Measurements from ENCODE around the gene SFSWAP.
"Not testable (repeated sequence)": the region's sequence is repeated elsewhere in the genome, so short reads cannot be mapped to it uniquely, and the experiment has no call there.

The SFSWAP gene

DNA sequence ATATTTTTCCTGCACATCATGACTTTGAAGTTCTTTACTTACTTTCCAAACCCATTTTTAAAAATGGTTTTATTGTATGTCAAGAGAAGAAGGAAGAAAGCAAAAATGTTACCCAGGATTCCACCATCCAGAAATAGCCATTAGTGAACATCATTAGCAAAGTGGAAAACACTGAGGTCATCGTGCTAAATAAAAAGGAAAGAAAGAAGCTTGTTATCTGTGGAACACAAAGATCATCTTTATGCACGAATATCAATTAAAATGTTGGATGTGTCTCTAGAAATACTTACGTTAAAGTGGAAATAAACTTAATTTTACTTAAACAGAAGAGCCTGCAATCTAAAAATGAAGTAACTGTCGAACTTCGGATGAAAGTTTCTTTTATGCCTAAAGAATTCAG, 27.3 kb downstream of the SFSWAP start:
- TF ChIP-seq CTCF (IDR thresholded peaks at IDR 0.05; ENCODE audit: unreplicated experiment in 3 of 3) = no peak
- Mint-ChIP-seq H3K4me1 (no peaks in the 10 kb centered on the region), H3K9me3 (peaks cover 13% of the 10 kb centered on the region), H3K27ac (no peak overlapping the region), H3K27me3 (ENCODE audit: low read depth) (peaks cover 3% of the 10 kb centered on the region), H3K36me3 (ENCODE audit: low read depth) (peaks cover 70% of the 10 kb centered on the region), H3K4me3 (no peak overlapping the region)

- Mint-ChIP-seq H3K4me1 (no peaks in the 10 kb centered on the region), H3K4me3 (no peak overlapping the region), H3K9me3 (peaks cover 26% of the 10 kb centered on the region), H3K36me3 (ENCODE audit: low read depth) (peaks cover 86% of the 10 kb centered on the region), H3K27me3 (ENCODE audit: low read depth) (peaks cover 3% of the 10 kb centered on the region), H3K27ac (no peak overlapping the region)
- TF ChIP-seq CTCF (IDR thresholded peaks at IDR 0.05; ENCODE audit: unreplicated experiment in 3 of 3) = no peak
Observed at GRCh38 chr12:131740626-131741025, 29.7 kb downstream of the SFSWAP start.

GRCh38 chr12:131742761-131743160, 31.9 kb downstream of the SFSWAP start:
- not testable (repeated sequence) for H3K4me3 Mint-ChIP-seq; H3K27me3 Mint-ChIP-seq (ENCODE audit: low read depth); H3K27ac Mint-ChIP-seq; H3K4me1 Mint-ChIP-seq
- Mint-ChIP-seq H3K36me3 (ENCODE audit: low read depth) (peaks cover 91% of the 10 kb centered on the region), H3K9me3 (peaks cover 29% of the 10 kb centered on the region)

- H3K27ac Mint-ChIP-seq; H3K4me3 Mint-ChIP-seq; H3K27me3 Mint-ChIP-seq (ENCODE audit: low read depth); H3K4me1 Mint-ChIP-seq: not testable (repeated sequence)
- Mint-ChIP-seq H3K36me3 (ENCODE audit: low read depth) (peaks cover 88% of the 10 kb centered on the region), H3K9me3 (peaks cover 29% of the 10 kb centered on the region)
Observed at GRCh38 chr12:131743410-131743809, 32.5 kb downstream of the SFSWAP start.

GRCh38 chr12:131743880-131744279, 33.0 kb downstream of the SFSWAP start:
- not testable (repeated sequence) for H3K4me1 Mint-ChIP-seq; H3K27me3 Mint-ChIP-seq (ENCODE audit: low read depth); H3K4me3 Mint-ChIP-seq; H3K27ac Mint-ChIP-seq
- Mint-ChIP-seq H3K36me3 (ENCODE audit: low read depth) (peaks cover 90% of the 10 kb centered on the region), H3K9me3 (peaks cover 29% of the 10 kb centered on the region)

DNA sequence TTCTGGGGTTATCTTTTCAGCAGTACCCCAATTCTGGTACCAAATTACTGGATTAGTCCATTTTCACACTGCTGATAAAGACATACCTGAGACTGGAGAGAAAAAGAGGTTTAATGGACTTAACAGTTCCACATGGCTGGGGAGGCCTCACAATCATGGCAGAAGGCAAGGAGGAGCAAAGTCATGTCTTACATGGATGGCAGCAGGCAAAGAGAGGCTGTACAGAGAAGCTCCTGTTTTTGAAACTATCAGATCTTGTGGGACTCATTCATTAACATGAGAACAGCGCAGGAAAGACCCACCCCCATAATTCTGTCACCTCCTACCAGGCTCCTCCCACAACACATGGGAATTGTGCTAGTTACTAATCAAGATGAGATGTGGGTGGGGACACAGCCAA, 33.8 kb downstream of the SFSWAP start:
- not testable (repeated sequence) for H3K27ac Mint-ChIP-seq; H3K4me1 Mint-ChIP-seq; H3K4me3 Mint-ChIP-seq; H3K27me3 Mint-ChIP-seq (ENCODE audit: low read depth)
- H3K36me3 Mint-ChIP-seq (ENCODE audit: low read depth) = peaks cover 86% of the 10 kb centered on the region
- H3K9me3 Mint-ChIP-seq = peaks cover 29% of the 10 kb centered on the region

DNA sequence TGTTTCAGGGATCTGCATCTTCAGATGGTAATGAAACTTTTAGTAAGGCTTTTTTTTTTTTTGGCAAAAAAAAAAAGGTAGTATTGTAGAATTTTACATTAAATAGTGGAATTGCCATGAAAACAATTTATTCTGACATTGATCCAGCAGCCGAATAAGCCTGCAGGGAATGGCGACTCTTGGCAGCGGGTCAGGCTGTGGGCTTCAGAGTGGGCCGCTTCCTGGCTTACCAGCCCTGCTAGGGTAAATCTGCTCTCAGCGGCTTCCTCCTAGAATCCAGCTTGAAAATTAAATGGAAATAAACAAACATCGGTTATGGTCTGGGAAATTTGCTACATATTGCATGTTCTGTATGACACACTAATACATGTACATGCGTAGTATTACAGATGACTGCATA, 34.8 kb downstream of the SFSWAP start:
- H3K9me3 Mint-ChIP-seq = peaks cover 29% of the 10 kb centered on the region
- peaks cover 77% of the 10 kb centered on the region for H3K36me3 Mint-ChIP-seq (ENCODE audit: low read depth)
- H3K4me1 Mint-ChIP-seq = no peaks in the 10 kb centered on the region
- no peak for TF ChIP-seq CTCF (IDR thresholded peaks at IDR 0.05; ENCODE audit: unreplicated experiment in 3 of 3)
- no peak overlapping the region for H3K4me3 Mint-ChIP-seq
- no peaks in the 10 kb centered on the region for H3K27me3 Mint-ChIP-seq (ENCODE audit: low read depth)
- H3K27ac Mint-ChIP-seq = no peak overlapping the region

DNA sequence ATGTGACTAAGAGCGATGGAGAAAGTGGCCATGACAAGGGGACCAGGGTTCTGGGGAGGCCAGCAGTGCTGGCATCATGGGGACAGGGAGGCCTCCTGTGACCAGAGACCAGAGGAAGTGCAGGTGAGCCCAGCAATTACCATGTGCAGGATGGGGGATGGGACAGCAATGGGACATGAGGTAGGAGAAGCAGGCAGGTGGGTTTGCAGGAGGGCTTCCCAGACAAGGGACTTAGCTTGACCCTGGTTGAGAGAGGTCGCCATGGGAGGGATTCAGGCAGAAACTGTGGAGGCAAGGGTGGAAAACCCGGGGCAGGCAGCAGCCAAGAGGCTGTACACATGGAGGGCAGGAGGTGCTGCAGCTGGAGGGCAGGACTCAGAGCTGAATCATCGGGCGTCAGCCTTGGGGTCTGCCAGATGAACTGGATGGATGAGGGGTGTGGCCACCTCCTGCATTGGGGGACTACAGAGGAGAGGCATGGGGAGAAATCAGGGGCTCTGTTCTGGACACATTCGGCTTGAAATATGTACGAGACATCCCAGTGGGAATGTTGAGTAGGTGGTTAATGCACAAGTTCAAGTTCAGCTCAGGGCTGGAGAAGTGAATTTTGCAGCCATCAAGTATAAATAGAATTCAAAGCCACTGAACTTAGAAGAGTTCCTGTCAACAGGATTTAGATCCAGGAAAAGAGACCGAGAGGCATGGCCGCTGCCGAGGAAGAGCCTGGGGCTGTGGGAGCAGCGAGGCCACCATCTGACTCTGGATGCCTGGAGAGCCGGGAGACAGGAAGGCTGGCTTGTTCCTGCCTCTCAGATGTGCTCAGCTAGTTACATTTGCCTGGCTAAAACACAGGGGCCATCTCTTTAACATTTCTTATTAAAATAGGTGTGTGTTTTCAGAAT, 36.6 kb downstream of the SFSWAP start:
- Mint-ChIP-seq H3K27ac (no peak overlapping the region), H3K27me3 (ENCODE audit: low read depth) (no peaks in the 10 kb centered on the region), H3K4me1 (no peaks in the 10 kb centered on the region), H3K36me3 (ENCODE audit: low read depth) (peaks cover 77% of the 10 kb centered on the region), H3K4me3 (no peak overlapping the region), H3K9me3 (peaks cover 22% of the 10 kb centered on the region)
- TF ChIP-seq CTCF (IDR thresholded peaks at IDR 0.05; ENCODE audit: unreplicated experiment in 3 of 3) = no peak
